Measurements from ENCODE around the gene PSMF1.

The PSMF1 gene

DNA sequence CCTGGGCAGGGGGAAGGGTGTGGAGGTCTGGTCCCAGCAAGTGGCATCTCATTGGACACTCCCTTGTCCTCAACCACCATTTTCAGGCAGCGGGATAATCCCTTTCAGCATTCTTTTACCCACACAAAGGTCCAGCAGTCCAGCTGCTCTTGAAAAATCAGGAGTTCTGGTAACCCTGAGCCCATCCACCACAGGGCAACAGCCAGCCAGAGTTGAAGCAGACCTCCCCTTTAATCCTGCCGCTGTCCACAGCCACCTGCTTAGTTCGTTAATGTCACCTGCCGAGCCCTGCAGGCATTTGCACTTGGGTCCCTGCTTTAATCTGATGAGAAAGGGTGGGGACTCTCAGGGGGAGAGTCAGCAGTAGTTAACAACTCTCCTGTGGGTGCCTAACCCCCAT is 55.3 kb downstream of the PSMF1 start:
- ATAC-seq (ENCODE audit: low read depth) = no peak
- DNase-seq (ENCODE audit: low spot score) = no peak

DNA sequence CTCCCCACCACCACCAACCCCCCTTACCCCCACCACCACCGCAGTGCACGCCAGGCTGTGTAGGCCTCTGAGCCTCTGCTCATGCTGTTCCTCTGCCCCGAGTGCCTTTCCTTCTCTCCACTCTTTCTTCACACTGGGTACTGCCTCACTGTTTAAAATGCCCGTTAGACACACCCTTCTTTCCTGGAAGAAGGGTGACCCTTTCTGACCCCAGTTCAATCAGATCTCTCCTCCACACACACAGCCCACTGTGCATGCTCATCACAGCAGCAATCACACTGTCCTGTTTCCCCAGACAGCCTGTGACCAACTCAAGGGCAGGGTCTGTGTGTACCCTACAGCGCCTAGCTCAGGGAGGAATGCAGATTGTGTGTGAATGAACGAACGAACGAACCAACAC is 56.4 kb downstream of the PSMF1 start:
- no peaks in the 10 kb centered on the region for H3K9me3 ChIP-seq (ENCODE audit: severe bottlenecking)
- H3K4me3 ChIP-seq (ENCODE audit: severe bottlenecking) = no peak overlapping the region
- peaks cover 3% of the 10 kb centered on the region for H3K36me3 ChIP-seq (ENCODE audit: low read depth)
- no peak overlapping the region for H3K27ac ChIP-seq (ENCODE audit: poor library complexity, severe bottlenecking)
- DNase-seq (ENCODE audit: low spot score) (no peak), ATAC-seq (ENCODE audit: low read depth) (no peak)
- TF ChIP-seq, protein P1, sequence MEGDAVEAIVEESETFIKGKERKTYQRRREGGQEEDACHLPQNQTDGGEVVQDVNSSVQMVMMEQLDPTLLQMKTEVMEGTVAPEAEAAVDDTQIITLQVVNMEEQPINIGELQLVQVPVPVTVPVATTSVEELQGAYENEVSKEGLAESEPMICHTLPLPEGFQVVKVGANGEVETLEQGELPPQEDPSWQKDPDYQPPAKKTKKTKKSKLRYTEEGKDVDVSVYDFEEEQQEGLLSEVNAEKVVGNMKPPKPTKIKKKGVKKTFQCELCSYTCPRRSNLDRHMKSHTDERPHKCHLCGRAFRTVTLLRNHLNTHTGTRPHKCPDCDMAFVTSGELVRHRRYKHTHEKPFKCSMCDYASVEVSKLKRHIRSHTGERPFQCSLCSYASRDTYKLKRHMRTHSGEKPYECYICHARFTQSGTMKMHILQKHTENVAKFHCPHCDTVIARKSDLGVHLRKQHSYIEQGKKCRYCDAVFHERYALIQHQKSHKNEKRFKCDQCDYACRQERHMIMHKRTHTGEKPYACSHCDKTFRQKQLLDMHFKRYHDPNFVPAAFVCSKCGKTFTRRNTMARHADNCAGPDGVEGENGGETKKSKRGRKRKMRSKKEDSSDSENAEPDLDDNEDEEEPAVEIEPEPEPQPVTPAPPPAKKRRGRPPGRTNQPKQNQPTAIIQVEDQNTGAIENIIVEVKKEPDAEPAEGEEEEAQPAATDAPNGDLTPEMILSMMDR (IDR thresholded peaks at IDR 0.05; ENCODE audit: poor library complexity, severe bottlenecking) = no peak
- H3K4me1 ChIP-seq (ENCODE audit: insufficient read depth, poor library complexity, severe bottlenecking) = no peaks in the 10 kb centered on the region
- H3K27me3 ChIP-seq (ENCODE audit: insufficient read depth, poor library complexity, severe bottlenecking) = no peaks in the 10 kb centered on the region

More for the DNA sequence above, 55.3 kb downstream of the PSMF1 start:
- no peaks in the 10 kb centered on the region for H3K9me3 ChIP-seq (ENCODE audit: severe bottlenecking)
- H3K27me3 ChIP-seq (ENCODE audit: insufficient read depth, poor library complexity, severe bottlenecking) = no peaks in the 10 kb centered on the region
- TF ChIP-seq, protein P1 (IDR thresholded peaks at IDR 0.05; ENCODE audit: poor library complexity, severe bottlenecking) = no peak
- H3K4me3 ChIP-seq (ENCODE audit: severe bottlenecking) = no peak overlapping the region
- peaks cover 14% of the 10 kb centered on the region for H3K36me3 ChIP-seq (ENCODE audit: low read depth)
- no peak overlapping the region for H3K27ac ChIP-seq (ENCODE audit: poor library complexity, severe bottlenecking)
- no peaks in the 10 kb centered on the region for H3K4me1 ChIP-seq (ENCODE audit: insufficient read depth, poor library complexity, severe bottlenecking)

DNA sequence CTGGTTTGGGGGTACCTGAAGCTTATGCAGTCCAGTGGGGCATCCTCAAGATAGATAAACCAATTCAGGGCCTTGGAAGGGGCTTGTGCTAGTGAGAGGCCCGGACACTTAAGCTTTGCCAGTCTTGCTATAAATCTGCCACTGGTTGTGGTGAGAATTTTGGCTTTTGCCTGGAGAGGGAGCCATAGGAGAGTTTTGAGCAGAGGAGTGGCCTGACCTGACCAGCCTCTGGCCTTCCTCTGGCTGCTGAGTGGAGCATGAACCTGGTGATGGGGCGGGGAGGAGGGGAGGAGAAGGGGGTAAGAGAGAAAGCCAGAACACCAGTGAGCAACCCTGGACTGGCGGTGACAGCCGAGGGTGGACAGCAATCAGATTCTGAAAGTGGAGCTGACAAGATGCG is 59.3 kb downstream of the PSMF1 start:
- Histone ChIP-seq H3K4me3 (ENCODE audit: severe bottlenecking) (no peak overlapping the region), H3K27me3 (ENCODE audit: insufficient read depth, poor library complexity, severe bottlenecking) (peaks cover 2% of the 10 kb centered on the region), H3K36me3 (ENCODE audit: low read depth) (no peaks in the 10 kb centered on the region), H3K9me3 (ENCODE audit: severe bottlenecking) (no peaks in the 10 kb centered on the region), H3K4me1 (ENCODE audit: insufficient read depth, poor library complexity, severe bottlenecking) (no peaks in the 10 kb centered on the region), H3K27ac (ENCODE audit: poor library complexity, severe bottlenecking) (no peak overlapping the region)
- TF ChIP-seq, protein P1 (IDR thresholded peaks at IDR 0.05; ENCODE audit: poor library complexity, severe bottlenecking) = no peak
- 0 out of 3 replicates have a peak, but pooled peaks have one; percentile 15 for ATAC-seq (ENCODE audit: low read depth)
- no peak for DNase-seq (ENCODE audit: low spot score)

DNA sequence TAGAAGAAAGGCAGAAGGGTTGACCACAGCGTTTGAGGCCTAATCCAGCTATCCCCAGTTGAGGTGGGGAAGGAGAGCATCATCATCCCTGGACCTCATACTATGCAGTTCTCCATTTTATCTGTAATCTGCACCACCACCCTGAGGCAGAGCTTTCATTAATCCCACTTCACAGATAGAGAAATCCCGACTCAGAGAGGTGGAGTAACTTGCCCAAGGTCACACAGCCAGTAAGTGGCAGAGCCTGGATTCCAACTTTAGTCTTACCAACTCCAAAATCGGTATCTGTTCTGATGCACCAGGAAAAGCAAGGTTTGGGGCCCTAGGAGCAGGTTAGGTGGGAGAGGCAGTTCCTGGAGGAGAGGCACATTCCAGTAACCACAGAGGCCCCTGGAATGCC is 59.7 kb downstream of the PSMF1 start:
- ATAC-seq (ENCODE audit: low read depth) (no peak), DNase-seq (ENCODE audit: low spot score) (no peak)
- peaks cover 4% of the 10 kb centered on the region for H3K27me3 ChIP-seq (ENCODE audit: insufficient read depth, poor library complexity, severe bottlenecking)
- no peak overlapping the region for H3K4me3 ChIP-seq (ENCODE audit: severe bottlenecking)
- H3K27ac ChIP-seq (ENCODE audit: poor library complexity, severe bottlenecking) = no peak overlapping the region
- no peaks in the 10 kb centered on the region for H3K9me3 ChIP-seq (ENCODE audit: severe bottlenecking)
- H3K4me1 ChIP-seq (ENCODE audit: insufficient read depth, poor library complexity, severe bottlenecking) = no peaks in the 10 kb centered on the region
- TF ChIP-seq, protein P1 (IDR thresholded peaks at IDR 0.05; ENCODE audit: poor library complexity, severe bottlenecking) = peak; percentile 5
- no peaks in the 10 kb centered on the region for H3K36me3 ChIP-seq (ENCODE audit: low read depth)

DNA sequence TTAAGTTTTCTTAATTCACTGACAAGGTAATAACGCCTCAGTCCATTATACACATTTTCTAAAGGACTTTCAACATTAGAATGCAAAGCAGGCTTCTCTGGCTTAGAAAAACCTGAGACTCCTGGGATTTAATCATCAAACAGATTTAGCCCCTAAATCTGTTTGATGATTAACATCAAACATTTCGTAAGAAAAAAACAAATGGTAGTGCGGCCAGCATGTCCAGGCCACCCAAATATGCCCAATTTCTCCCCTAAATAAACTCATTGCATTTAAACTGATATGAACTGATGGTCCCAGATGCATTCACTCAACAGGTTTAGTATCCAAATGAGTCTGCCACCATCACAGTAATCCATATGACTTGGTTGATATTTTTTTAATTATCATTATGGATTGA is 60.2 kb downstream of the PSMF1 start:
- H3K4me1 ChIP-seq (ENCODE audit: insufficient read depth, poor library complexity, severe bottlenecking) = no peaks in the 10 kb centered on the region
- H3K36me3 ChIP-seq (ENCODE audit: low read depth) = no peaks in the 10 kb centered on the region
- TF ChIP-seq, protein P1 (IDR thresholded peaks at IDR 0.05; ENCODE audit: poor library complexity, severe bottlenecking) = no peak
- no peak for DNase-seq (ENCODE audit: low spot score)
- H3K27me3 ChIP-seq (ENCODE audit: insufficient read depth, poor library complexity, severe bottlenecking) = peaks cover 9% of the 10 kb centered on the region
- H3K9me3 ChIP-seq (ENCODE audit: severe bottlenecking) = no peaks in the 10 kb centered on the region
- H3K27ac ChIP-seq (ENCODE audit: poor library complexity, severe bottlenecking) = no peak overlapping the region
- H3K4me3 ChIP-seq (ENCODE audit: severe bottlenecking) = no peak overlapping the region
- ATAC-seq (ENCODE audit: low read depth) = no peak
